SIG-M5 (cell line): Measurements from ENCODE around the gene LMOD2.

Experiments
- DNase-seq: peaks from one replicate; lab custom pipeline; 2025; lab: John Stamatoyannopoulos, UW

The LMOD2 gene

DNA sequence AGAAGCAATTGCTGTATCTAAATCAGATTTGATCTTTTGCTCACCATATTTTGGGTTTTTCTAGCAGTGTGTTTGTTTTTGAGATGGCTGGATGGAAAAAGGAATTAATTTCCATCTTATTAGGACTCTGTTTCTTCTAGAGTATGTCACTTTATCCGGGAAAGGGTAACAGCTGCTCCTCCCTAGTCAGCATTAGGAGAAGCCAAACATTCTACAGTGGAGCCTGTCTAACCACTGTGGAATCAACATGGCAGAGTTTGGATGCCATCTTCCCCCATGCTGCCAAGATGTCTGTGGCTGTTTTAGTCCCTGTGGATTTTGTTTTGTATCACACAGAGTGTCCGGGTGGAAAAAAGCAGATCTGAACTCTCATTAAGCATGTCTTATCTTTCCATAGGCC is 16.0 kb upstream of the LMOD2 start:
- no peak for DNase-seq

GRCh38 chr7:123640583-123640982 is 15.1 kb upstream of the LMOD2 start:
- DNase-seq = no peak

GRCh38 chr7:123641901-123642300 is 13.8 kb upstream of the LMOD2 start:
- DNase-seq = no peak

DNA sequence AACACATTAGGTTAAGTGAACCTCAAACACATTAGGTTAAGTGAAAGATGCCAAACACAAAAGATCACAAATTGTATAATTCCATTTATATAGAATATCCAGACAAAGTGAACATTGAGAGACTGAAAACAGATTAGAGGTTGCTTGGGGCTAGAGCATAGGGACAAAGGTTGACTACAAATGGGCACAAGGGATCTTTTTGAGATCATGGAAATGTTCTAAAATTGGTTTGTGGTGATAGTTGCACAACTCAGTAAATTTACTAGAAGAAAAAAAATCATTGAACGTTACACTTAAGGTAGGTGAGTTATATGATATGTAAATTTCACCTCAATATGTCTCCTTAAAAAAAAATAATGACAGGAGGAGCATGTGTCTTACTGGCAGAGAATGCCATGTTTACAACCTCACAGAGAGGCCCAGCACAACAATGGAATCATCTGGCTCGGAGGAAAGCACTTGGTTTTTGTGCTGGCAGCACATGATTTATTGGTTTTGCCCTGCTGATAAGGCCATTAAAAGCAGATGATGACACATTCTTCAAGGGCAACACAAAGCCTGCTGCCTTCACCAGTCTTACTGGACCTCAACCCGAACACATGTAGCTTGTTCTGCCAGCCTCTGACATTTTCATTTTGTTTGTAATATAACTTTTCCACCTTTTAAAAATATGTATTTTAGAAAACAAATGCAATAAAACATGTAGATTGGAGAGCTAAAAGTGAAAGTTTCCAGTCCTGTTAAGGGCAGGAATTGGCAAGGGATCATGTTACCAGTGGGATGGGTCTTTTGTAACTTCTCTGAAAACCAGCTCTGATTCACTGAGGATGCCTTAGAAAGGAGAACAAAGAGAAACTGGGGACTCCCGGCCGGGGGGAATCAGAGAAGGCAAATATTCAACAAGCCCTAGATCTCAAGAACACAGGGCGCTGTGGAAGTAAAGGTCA is 11.9 kb upstream of the LMOD2 start:
- DNase-seq = no peak

- no peak for DNase-seq
Observed at GRCh38 chr7:123645516-123645915, 10.2 kb upstream of the LMOD2 start.

- no peak for DNase-seq
Observed at GRCh38 chr7:123647106-123647730, 8.4 kb upstream of the LMOD2 start.

DNA sequence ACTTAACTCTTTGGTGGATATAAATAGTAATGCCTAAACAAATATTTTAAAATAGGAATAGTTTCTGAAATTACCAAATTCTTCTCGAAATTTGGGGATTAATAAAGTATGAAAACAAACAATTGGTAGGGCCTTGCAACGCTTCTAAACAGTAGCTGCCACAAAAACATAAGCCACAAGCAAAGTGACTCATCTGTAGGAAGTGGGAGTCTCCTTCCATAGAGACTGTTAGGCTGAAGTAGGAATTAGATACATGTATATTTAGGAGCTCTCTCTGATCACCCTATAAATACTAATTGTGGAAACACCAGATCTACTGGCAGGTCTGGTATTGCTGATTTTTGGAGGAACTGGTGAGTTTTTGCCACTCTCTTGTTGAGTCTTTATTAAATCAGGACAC is 5.7 kb upstream of the LMOD2 start:
- DNase-seq = no peak

GRCh38 chr7:123650595-123650994 is 5.1 kb upstream of the LMOD2 start:
- DNase-seq = no peak

DNA sequence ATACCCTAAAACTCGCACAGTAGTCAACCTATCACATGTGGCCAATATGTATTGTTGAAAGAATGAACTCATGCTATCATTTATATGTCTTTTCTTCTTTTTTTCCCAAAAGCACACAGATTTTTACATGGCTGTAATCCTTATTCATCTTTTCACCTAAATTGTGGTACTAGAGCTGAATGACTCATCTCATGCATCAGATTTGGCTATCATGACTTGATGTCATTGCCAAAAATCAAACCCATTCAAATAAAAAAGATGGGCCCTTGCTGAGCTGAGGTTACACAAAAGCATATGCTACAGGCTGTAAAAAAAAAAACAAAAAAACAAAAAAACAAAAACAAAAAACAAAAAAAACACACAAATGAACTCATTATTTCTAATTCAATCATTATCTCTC is 3.3 kb upstream of the LMOD2 start:
- no peak for DNase-seq

DNA sequence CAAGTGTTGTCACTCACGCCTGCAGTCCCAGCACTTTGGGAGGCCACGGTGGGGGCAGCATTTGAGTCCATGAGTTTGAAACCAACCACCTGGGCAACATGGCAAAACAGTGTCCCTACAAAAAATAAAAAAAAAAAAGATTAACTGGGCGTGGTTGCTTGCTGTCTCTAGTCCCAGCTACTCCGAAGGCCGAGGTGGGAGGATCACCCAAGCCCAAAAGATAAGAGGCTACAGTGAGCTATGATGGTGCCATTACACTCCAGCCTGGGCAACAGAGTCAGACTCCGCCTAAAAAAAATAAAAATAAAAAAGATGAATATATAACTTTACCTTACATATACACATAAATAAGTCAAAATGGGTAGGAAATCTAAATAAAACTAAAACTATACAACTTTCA is 2.5 kb upstream of the LMOD2 start:
- no peak for DNase-seq

DNA sequence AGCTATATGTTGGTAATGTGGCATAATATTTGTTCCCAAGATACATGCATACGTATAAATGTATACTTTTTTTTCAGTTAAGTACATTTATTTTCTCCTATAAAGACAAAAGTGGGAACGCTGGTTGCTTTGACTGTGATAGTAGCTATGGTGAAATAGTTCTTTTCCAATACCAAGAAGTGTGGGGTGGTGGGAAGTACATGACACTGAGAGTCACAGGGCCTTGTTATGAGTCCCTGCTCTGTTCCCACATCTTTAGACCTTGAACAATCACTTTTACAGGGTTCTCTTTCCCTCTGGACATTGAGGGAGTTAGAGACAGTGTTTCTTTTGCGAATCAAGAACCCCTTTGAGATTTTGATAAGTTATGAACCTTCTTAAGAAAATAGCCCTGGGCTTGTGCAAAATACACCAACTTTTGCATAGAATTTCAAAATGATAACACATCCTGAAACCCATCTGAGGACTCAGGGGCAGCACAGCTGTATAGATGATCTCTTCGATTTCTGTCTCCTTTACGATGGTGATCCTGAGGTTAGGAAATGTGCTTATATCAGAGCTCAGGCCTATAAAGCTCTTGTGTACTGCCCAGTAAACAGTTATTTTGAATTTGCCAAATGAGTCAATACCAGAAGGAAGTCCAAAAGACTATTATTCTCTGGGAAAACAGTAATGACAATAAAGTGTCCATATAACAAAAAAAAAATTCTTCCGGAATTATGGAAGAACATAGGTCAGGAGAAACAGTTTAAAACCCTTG is 1.1 kb downstream of the LMOD2 start:
- DNase-seq = no peak

- DNase-seq = no peak
Observed at GRCh38 chr7:123657304-123657685, 1.6 kb downstream of the LMOD2 start.

GRCh38 chr7:123658023-123658422 is 2.4 kb downstream of the LMOD2 start:
- DNase-seq = no peak

GRCh38 chr7:123660514-123661354 is 5.1 kb downstream of the LMOD2 start:
- DNase-seq = no peak

DNA sequence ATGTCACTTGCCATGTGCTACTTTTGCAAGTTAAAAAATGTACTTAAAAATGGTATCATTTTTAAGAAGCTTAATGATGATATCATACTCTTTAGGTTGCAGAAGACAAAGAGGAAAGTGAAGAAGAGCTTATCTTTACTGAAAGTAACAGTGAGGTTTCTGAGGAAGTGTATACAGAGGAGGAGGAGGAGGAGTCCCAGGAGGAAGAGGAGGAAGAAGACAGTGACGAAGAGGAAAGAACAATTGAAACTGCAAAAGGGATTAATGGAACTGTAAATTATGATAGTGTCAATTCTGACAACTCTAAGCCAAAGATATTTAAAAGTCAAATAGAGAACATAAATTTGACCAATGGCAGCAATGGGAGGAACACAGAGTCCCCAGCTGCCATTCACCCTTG is 6.1 kb downstream of the LMOD2 start:
- DNase-seq = no peak

GRCh38 chr7:123662293-123662692 is 6.6 kb downstream of the LMOD2 start:
- no peak for DNase-seq

GRCh38 chr7:123662755-123663154 is 7.1 kb downstream of the LMOD2 start:
- no peak for DNase-seq

GRCh38 chr7:123663200-123663599 is 7.5 kb downstream of the LMOD2 start:
- no peak for DNase-seq

GRCh38 chr7:123665157-123665556 is 9.5 kb downstream of the LMOD2 start:
- no peak for DNase-seq

DNA sequence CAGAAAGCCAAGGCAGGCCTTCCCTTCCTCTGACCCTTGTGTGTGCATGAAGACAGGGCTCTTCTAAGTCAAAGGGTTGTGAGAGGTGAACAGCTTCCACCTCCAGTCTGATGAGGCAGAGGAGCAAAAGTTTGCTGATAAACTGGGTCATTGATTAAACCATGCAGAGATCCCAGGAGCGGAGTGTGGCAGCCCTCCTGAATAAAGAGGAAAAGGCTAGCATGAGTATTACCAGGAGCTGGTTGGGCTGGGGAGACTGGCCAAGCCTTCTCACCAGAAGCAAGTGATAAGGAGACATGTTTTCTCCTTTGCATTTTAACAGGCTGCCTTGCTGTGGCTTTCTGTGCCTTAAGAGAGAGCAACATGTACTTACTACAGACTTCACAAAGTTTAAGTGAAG is 10.2 kb downstream of the LMOD2 start:
- no peak for DNase-seq

DNA sequence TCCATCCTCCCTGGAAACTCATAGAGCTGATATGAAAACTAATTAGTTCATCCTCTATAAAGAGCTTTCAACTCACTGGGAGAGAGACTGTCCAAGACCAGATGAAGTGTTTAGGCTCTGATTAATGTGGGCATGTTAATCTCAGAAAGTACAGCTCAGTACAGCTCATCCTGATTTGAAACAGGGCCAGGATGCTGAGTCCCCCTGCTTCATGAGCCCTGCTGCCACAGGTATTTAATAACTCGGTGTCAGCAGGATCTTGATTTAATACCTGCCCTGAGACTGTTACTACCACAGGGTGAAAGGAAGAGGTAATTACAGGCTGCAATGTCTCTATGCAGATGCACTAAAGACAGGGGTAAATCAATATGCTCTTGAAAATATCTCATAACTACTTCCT is 10.8 kb downstream of the LMOD2 start:
- no peak for DNase-seq

DNA sequence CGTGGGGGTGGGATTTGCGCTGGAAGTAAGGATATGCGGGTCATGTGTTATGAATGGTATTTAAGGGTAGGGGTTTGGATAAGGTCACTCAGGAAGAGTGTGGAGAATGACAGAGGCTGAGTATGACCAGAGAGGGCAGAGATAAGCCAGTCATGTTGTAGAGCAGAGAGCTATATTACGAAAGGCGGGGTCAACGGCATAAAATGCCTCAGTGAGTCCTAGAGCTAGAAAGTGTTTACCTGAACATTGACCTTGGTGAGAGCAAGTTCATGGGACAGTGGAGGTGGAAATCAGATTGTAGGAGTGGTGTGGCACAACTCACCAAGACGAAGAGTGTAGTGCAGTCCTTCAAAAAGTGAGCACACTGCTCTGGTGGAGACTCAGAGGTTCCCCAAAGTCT is 13.8 kb downstream of the LMOD2 start:
- no peak for DNase-seq
